IPS-NIHi7 (cell line): ENCODE measurements around the gene HSF5.
A peak's percentile ranks its signal among the peaks of the same experiment; 100 is the strongest.
"Not testable (repeated sequence)": the region's sequence is repeated elsewhere in the genome, so short reads cannot be mapped to it uniquely, and the experiment has no call there.

ENCODE experiments used
- DNase-seq: peaks from one replicate; pipeline ENCODE4 v3.0.0; 2012; ENCODE audit warnings: mixed read lengths; ENCODE audit errors: extremely low spot score

HSF5 gene

GRCh38 chr17:58481798-58482197 is 6.4 kb downstream of the HSF5 start:
- not testable (repeated sequence) for DNase-seq

GRCh38 chr17:58480090-58480489 is 8.1 kb downstream of the HSF5 start:
- no peak for DNase-seq

DNA sequence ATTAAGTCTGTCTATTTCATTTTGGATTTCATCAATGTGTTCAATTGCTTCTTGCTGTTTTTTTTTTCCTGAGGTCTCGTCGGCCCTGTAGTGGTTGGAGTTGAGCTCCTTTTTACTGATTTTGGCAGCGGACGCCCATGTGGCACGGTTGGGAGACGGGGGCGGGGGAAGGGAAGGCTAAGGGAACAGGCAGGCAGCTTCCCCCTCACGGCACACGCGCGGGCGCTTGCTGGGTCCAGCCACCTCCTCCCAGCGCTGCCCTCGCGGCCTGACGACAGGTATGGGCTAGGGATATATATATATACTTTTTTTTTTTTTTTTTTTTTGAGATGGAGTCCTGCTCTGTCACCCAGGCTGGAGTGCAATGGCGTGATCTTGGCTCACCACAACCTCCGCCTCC is 11.4 kb downstream of the HSF5 start:
- no peak for DNase-seq

DNA sequence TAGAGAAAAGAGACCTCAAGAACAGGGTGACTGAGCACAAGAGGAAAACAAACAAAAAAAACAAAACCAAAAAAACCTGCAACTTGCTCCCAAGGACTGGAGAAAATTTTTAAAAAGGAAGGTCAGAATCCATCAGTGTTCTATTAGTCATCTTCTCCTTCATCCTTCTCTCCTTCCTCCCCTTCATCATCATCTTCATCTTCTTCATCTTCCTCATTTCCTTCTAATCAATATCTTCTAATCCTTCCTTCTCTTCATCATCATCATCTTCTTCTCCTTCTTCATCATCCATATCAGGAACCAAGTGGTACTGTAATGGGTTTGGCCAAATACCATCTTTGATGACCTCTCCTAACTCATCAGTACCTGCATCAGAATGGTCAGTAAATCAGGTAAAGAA is 12.2 kb downstream of the HSF5 start:
- no peak for DNase-seq

GRCh38 chr17:58470356-58470755 is 17.9 kb downstream of the HSF5 start:
- DNase-seq: no peak

- DNase-seq: no peak
These were observed 19.3 kb downstream of the HSF5 start for GRCh38 chr17:58468944-58469343.

GRCh38 chr17:58455491-58455890 is 32.7 kb downstream of the HSF5 start:
- no peak for DNase-seq

- DNase-seq: no peak
These were observed 35.5 kb downstream of the HSF5 start for GRCh38 chr17:58452738-58453137.

- peak; percentile 85 for DNase-seq
These were observed 40.9 kb downstream of the HSF5 start for GRCh38 chr17:58447039-58447975.

GRCh38 chr17:58446086-58446485 is 42.1 kb downstream of the HSF5 start:
- DNase-seq: peak; percentile 17

DNA sequence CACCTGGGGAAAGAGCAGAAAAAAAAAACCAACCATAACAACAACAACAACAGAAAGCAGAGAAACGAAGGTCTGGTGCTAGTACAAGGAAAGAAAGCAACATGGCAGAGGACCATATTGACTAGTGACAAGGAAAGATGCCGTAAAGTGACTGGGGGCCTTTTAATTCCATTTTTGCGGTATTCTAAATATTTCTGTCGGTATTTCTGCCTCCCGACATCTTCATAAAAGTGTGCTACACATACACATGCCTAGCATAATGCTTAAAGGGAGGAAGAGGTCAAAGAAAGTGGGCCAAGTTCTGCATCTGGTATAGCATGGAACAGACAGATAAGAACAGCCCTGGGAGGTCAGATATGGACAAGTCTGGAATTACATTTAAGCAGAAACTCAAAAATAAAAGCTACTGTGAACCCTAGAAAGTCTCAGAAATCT is 51.4 kb downstream of the HSF5 start:
- DNase-seq: no peak

DNA sequence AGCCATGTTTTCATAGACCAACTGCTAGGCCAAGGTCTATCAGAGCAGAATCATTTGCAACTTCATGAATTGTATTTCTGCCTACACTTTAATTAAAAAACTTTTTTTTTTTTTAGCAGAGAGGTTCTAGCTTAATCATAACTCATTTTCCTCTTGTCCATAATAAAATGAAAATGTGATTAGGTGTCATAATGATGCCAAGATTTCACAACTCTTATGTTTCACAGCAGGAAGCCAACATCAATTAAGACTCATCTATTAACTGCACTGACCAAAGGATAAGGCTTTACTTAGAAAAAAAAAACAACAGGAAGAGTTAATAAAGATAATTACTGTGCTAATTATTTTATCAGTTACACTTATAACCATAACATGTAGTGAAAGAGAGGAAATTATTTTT is 52.0 kb downstream of the HSF5 start:
- DNase-seq: no peak

DNA sequence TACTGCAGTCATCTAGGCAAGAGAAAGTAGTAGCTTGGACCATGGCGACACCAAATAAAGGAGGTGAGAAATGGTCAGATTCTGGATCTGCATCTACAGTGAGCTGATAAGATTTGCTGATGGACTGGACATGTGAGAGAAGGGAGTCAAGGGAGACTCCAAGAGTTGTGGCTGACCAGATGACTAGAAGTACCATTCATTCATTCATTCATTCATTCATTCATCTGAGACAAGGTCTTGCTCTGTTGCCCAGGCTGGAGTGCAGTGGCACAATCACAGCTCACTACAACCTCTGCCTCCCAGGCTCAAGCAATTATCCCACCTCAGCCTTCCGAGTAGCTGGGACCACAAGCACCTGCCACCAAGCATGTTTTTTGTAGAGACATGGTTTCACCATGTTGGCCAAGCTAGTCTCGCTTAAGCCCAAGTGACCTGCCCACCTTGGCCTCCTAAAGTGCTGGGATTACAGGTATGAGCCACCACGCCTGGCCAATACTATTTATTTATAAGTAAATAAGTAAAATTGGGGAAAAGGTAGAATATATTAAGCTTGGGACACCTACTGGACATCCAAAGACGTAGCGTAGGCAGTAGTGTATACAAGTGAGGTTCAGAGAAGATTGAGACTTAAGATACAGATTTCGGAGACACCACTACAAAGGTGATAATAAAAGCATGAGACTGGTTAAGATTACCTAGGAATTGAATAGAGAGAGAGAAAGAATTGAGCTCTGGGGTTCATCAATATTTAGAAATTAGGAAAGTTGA is 55.2 kb downstream of the HSF5 start:
- no peak for DNase-seq

GRCh38 chr17:58427807-58428206 is 60.4 kb downstream of the HSF5 start:
- DNase-seq: no peak

DNA sequence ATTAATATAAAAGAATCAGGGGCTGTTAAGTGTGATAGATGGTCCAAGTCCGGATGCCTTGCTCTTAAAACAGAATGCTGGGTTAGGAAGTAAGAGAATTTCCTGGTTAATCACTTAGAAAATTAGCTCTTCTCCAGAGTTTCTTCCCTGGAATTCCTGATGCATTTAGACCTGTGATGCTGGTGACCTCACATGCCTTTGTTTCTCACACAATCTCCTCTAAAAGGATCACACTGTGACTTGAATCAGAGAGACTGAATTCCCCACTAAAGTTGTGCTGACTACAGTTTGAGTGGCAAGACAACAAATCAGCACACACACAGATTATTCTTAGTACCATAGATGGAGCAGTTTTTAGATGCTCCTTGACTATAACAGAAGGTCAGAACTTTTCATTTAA is 66.5 kb downstream of the HSF5 start:
- DNase-seq: no peak

DNA sequence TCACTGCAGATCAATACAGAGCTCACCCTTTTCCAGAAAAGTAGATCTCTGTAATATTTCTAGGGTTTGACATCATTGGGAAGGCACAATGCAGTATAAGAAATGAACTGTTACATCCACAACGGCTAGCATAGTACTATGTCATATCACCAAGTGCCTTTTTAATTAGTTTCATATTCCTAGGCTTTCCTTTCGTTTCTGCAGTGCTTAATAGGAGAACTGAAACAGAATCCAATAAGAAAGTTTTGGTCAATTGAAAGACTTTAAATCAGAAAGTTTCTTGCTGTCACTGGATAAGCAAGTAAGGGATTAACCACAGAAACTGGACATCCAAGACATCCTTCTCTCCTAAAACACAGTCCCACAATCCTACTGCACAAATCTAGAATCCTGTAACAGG is 67.4 kb downstream of the HSF5 start:
- DNase-seq: no peak

GRCh38 chr17:58417300-58418092 is 70.7 kb downstream of the HSF5 start, which contains the start of gene RNF43:
RNF43 (minus strand) TSS chr17:58417534; CDS start chr17:58415577, 1,957 bp downstream.
- DNase-seq: peak; percentile 98

- DNase-seq: no peak
These were observed 71.3 kb downstream of the HSF5 start for GRCh38 chr17:58416937-58417299.

- no peak for DNase-seq
These were observed 71.8 kb downstream of the HSF5 start for GRCh38 chr17:58416396-58416795.

- peak; percentile 21 for DNase-seq
These were observed 72.7 kb downstream of the HSF5 start for GRCh38 chr17:58415371-58416055.

DNA sequence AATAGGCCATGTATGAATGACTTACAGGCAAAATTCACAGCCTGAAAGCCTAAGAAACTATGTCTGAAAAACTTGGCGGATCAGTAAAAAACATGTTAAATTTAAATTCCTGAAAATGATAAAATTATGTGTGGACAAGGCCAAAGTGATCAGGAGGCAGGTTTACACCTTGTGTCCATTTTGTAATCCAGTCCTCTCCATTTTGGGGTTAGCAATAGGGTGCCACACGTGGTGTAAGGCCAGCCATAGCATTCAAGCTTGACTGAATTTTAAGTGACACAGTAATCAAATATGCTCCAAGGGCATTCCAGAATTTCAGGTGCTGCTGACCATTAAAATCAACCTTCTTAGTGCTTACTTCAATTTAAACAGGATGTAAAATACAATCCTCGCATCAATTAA is 73.6 kb downstream of the HSF5 start:
- DNase-seq: no peak
